GM12892 (cell line): ENCODE measurements around the gene RHEBL1.
A peak's percentile ranks its signal among the peaks of the same experiment; 100 is the strongest.
"Not testable (repeated sequence)": the region's sequence is repeated elsewhere in the genome, so short reads cannot be mapped to it uniquely, and the experiment has no call there.

Experiments
- DNase-seq: peaks from one replicate; pipeline ENCODE4 v3.0.0; 2011; ENCODE audit not compliant: insufficient read length
- FAIRE-seq: peaks from 2 replicates; lab custom pipeline; 2011; peaks lifted over from hg19 to GRCh38; lab: Jason Lieb, UNC
- POLR2A ChIP-seq: IDR thresholded peaks from 2 replicates; pipeline ENCODE4 v1.6.1; 2011; ENCODE audit warnings: low read depth, low read length, control low read depth
- POLR2AphosphoS5 ChIP-seq: IDR thresholded peaks from 2 replicates; pipeline ENCODE4 v1.6.1; 2011; ENCODE audit warnings: low read depth, low read length, control low read depth
- TAF1 ChIP-seq: IDR thresholded peaks from 2 replicates; pipeline ENCODE4 v1.6.1; 2011; ENCODE audit warnings: low read depth, mild to moderate bottlenecking, control low read depth, low read length, borderline replicate concordance

Gene RHEBL1

GRCh38 chr12:49084438-49084837 is 14.7 kb upstream of the RHEBL1 start:
- TF ChIP-seq POLR2AphosphoS5 (no peak), POLR2A (no peak), TAF1 (no peak)
- no peak for DNase-seq
- FAIRE-seq, result no peak

GRCh38 chr12:49079793-49080192 is 10.0 kb upstream of the RHEBL1 start:
- DNase-seq (no peak), FAIRE-seq (no peak)
- no peak for TF ChIP-seq POLR2A
- no peak for TF ChIP-seq TAF1
- TF ChIP-seq POLR2AphosphoS5, result no peak

GRCh38 chr12:49070971-49071370 is 1.2 kb upstream of the RHEBL1 start:
- DNase-seq (no peak), FAIRE-seq (no peak)
- TF ChIP-seq POLR2AphosphoS5 (no peak), POLR2A (no peak), TAF1 (no peak)

GRCh38 chr12:49068879-49069506 is 786 bp downstream of the RHEBL1 start:
- FAIRE-seq, result no peak
- DNase-seq, result no peak
- TF ChIP-seq POLR2A, result no peak
- TF ChIP-seq POLR2AphosphoS5, result no peak
- no peak for TF ChIP-seq TAF1

- FAIRE-seq (no peak), DNase-seq (no peak)
Measured at GRCh38 chr12:49066120-49066519, 3.7 kb downstream of the RHEBL1 start.

GRCh38 chr12:49064767-49065152 is 5.0 kb downstream of the RHEBL1 start:
- FAIRE-seq, result no peak
- DNase-seq, result no peak
- TF ChIP-seq TAF1 (no peak), POLR2AphosphoS5 (no peak), POLR2A (no peak)

More at GRCh38 chr12:49066120-49066519, 3.7 kb downstream of the RHEBL1 start:
- no peak for TF ChIP-seq POLR2A
- TF ChIP-seq TAF1, result no peak
- no peak for TF ChIP-seq POLR2AphosphoS5

- DNase-seq, FAIRE-seq: not testable (repeated sequence)
Measured at GRCh38 chr12:49061916-49062315, 7.9 kb downstream of the RHEBL1 start.

GRCh38 chr12:49061157-49061650 is 8.6 kb downstream of the RHEBL1 start:
- no peak for FAIRE-seq
- no peak for DNase-seq
- TF ChIP-seq POLR2AphosphoS5 (no peak), TAF1 (no peak), POLR2A (no peak)

GRCh38 chr12:49060237-49061156 is 9.3 kb downstream of the RHEBL1 start, which contains the start of gene KMT2D:
Gene KMT2D, minus strand, starts transcription at chr12:49060794. Its CDS starts 5,470 bp downstream, at chr12:49055324.
- FAIRE-seq, result peak; percentile 65
- DNase-seq, result peak; percentile 94
- TF ChIP-seq TAF1 (peak; percentile 76; the same call in 1 of the 2 replicates), POLR2A (peak; percentile 79; the same call in 1 of the 2 replicates), POLR2AphosphoS5 (peak; percentile 65; the same call in 1 of the 2 replicates)

GRCh38 chr12:49059299-49060171 is 10.2 kb downstream of the RHEBL1 start:
- DNase-seq, result no peak
- no peak for FAIRE-seq

GRCh38 chr12:49059045-49059298 is 10.8 kb downstream of the RHEBL1 start:
- TF ChIP-seq TAF1, result no peak
- TF ChIP-seq POLR2AphosphoS5, result no peak
- TF ChIP-seq POLR2A, result no peak
- FAIRE-seq, result no peak
- no peak for DNase-seq

More at GRCh38 chr12:49059299-49060171, 10.2 kb downstream of the RHEBL1 start:
- TF ChIP-seq POLR2AphosphoS5, result no peak
- no peak for TF ChIP-seq POLR2A
- no peak for TF ChIP-seq TAF1
